ENCODE data around the gene KIFC3.

DNA sequence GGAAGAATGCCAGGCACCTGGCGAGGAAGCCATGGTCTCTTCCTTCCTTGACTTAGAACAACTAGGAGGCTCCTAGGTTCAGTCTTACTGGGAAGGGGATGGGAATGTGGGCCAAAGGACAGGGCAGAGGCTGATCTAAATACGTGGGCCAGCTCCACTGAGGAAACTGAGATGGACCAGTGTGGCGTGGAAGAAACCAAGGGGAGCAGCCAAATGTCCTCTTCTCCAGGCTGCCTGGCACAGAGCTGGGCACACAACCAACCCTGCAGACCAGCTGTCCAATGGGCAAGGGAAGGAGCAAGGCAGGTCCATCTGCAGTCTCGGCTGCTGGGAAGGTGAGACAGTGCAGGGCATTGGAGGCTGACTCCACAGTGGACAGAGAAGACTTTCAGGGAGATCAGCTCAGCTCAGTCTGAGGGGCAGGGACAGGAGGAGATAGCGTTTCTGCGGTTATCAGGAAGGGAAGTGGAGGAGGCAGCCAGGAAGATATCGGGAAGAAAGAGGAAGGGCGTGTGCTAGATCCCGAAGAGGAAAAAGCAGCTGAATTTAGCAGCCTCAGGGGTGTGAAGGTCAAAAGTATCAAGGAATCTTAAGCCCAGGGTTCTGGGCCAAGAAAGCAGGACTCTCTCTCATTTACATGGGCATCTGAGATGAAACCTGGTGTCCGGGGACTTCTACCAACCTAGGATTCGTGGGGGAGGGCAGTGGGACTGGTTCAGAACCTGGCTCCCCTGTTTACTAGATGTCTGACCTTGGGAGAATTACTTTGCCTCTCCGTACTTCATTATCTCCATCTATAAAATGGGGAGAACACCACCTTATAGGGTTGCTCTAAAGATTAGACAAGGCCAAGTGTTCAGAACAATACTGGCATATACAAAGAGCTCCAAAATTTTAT lies 1.8 kb downstream of the KIFC3 start:
- TF ChIP-seq CTCF (IDR thresholded peaks at IDR 0.05) (no peak), EP300 (IDR thresholded peaks at IDR 0.05) (no peak), POLR2A (IDR thresholded peaks at IDR 0.05) (no peak)
